GM10847 (cell line): ENCODE measurements around the gene LEAP2.
A peak's percentile ranks its signal among the peaks of the same experiment; 100 is the strongest.

Experiments used
- POLR2A ChIP-seq: IDR thresholded peaks from 2 replicates; pipeline ENCODE4 v1.6.1; 2011; ENCODE audit not compliant: insufficient read length; ENCODE audit errors: extremely low read depth

LEAP2 gene

GRCh38 chr5:132866342-132867045, 7.0 kb upstream of the LEAP2 start, which contains the start of the genes GDF9 and UQCRQ:
Gene GDF9 (minus strand): TSS chr5:132866469. CDS start chr5:132864533, 1,936 bp downstream.
Gene UQCRQ (plus strand): TSS chr5:132866642. CDS start chr5:132866882, 240 bp downstream.
- peak; percentile 94 for TF ChIP-seq POLR2A

- no peak for TF ChIP-seq POLR2A
These were observed 6.4 kb upstream of the LEAP2 start for GRCh38 chr5:132867046-132867451.

DNA sequence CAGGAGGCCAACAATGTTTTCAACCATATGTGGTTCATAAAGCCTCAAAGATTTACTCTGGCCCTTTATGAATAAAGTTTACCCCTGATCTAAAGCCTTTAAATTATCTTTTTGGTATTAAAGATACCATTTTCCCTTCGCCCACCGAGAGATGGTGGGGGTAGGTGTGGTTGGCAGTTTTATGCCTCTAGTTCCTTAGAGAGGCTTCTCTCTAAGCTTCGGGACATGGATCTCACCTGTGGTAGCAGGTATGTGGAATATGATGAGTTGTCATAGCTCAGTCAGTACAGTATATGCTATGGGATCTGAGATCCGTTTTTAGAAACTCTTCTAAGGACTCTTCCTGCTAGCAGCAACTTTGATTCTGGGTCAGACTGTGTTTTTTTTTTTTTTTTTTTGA, 4.7 kb upstream of the LEAP2 start:
- TF ChIP-seq POLR2A: no peak

- no peak for TF ChIP-seq POLR2A
These were observed 2.7 kb upstream of the LEAP2 start for GRCh38 chr5:132870801-132871200.

DNA sequence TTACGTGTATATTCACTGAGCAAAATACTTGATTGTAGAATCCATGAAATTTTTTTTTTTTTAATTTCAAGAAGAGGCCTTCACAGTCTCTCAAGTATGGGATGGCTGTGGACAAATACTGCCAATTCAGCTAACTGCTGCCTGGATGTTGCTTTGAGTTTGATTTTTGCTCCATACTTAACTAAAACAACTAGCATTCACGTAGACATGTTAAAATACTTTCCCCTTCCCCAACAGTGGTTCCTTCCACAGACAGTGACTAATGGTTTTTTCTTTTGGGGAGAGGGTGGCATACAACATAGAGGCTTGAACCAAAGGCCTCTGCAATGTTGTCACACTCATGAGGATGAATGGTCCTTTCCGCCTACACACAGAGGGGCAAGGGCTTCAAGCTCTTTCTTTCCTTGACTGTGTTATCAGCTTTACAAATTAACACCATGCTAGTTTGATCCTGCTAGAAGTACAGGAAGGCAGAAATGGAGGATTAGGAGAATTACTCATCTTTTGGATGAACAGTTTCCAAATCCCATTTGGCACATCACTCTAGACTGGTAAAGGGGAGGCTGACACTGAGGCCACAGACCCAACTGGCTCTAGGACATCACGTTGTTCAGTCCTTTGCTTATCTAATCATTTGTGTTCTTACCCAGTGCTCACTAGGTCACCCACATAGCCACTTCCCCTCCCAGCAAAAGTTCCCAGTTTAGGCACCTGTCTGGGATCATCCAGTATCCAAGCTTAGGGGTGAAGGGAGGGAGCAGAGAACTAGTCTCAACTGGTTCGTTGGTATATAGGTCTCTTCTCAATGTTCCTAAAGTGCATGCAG, 1.8 kb upstream of the LEAP2 start:
- no peak for TF ChIP-seq POLR2A

DNA sequence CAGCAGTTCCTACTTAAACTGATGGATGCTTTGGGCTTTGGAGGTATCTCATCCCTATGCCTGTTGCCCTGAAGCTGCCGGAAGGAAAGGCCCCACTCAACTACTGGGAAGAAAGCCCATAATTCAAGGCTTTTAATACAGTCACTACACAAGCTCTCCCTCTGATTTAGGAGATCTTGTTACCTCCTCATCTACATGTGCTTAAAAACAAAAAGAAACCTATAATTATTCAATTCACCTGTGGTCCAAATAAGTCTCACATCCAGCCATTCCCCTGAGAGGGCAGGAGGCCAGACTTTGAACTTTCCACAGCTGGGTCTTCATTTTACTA, 715 bp upstream of the LEAP2 start:
- TF ChIP-seq POLR2A: no peak

- TF ChIP-seq POLR2A: no peak
These were observed 433 bp downstream of the LEAP2 start for GRCh38 chr5:132873930-132874271.

- TF ChIP-seq POLR2A: no peak
These were observed 2.7 kb downstream of the LEAP2 start for GRCh38 chr5:132876020-132876759.

DNA sequence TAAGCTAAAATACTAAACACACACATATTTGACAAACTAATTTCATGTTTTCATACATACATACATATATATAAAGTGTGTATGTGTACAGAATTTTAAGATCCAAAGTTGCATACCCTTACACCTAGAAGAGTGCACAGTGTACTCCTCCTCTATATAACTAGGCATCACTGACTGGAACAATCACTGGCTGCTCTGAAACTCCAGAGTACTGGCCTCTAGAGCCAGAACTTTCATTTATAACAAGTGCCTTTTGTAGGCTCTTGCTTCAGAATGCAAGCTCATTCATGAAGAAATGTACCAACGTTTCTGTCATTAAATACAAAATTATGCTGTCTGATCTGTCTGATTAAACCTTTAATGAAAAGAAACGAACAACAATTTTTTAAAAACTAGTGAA, 4.0 kb downstream of the LEAP2 start:
- TF ChIP-seq POLR2A: no peak

GRCh38 chr5:132877938-132878337, 4.5 kb downstream of the LEAP2 start:
- no peak for TF ChIP-seq POLR2A

DNA sequence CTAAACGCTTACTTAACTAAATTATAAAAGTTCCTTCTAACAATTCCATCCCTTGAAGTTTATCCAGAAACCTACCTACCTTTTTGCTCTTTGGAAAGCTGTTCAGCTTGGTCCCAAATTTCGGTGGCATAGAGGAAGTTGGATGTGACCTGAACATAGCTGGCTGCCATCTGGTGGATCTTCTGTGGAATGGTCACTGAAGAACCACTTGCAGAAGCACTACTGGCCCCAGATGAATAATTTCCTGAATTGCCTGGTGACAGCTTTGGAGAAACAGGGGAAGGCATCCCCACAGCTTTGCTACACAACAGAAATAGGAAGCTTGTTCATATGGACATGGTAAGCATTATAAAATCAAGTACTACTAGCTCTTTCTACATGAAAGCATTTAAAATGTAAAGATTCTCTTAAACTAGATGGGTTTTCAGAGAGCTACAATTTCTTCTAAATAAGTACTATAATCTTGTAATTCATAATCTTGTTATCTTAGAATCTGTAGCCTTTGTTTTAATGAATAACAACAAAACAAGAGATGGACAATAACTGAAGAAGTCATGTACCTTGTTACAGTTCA, 9.9 kb downstream of the LEAP2 start:
- TF ChIP-seq POLR2A: no peak

- TF ChIP-seq POLR2A: no peak
These were observed 11.1 kb downstream of the LEAP2 start for GRCh38 chr5:132884548-132884947.

DNA sequence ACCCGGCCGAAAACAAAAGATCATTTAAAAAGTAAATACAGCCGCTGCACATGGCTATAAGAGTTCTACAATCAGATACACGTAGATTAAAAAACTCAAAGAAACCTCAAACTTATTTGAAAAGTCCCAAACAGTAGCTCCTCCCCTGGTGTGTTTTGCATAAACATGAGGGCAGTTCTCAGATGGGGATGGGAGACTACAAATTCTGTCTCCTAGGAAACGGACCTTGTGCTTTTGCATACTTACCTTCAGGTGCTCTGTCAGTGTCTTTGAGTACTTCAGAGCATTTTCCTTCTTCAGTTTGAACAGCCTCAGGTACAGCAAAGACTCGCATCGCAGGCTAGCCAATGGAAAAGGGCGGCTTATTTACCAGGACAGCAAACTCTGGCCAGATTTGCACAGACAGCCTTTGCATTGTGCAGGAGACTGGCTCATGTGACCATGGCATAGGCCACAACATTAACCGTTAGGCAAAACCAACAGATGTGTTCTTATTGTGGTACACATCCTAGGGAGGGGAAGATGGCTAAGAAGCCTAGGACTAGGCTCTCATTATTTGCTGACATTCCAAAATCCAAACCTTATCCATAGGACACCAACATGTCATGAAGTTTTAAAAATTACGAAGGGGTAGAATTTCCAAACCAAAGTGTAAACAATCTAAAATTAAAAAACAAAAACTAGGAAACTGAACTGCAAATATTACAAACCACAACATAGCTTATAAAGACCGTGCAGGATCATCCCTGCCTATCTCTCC, 12.8 kb downstream of the LEAP2 start:
- no peak for TF ChIP-seq POLR2A

GRCh38 chr5:132887283-132887682, 13.8 kb downstream of the LEAP2 start:
- no peak for TF ChIP-seq POLR2A

- TF ChIP-seq POLR2A: no peak
These were observed 16.0 kb downstream of the LEAP2 start for GRCh38 chr5:132889501-132889900.
